Lung (tissue), 12 donors: ENCODE data around the gene RMI2. TPM values are rescaled to one million over a fixed set of nuclear protein-coding genes. Genes with fewer than 3 reads are reported as not detected.

Source experiments
- ATAC-seq: fragments of 200-7000 bp; cut with Tn5 transposase; one replicate; pipeline ENCODE4 v1.9.1; 2020; ENCODE audit warnings: moderate number of reproducible peaks; ENCODE audit not compliant: insufficient read depth, low FRiP score
- DNase-seq, 3 donors: peaks; one replicate each; pipeline ENCODE4 v3.0.0-alpha.2; 2013 to 2017
- H3K27ac ChIP-seq, 2 donors: one replicate each; pipeline ENCODE4 v1.5.1; 2013; ENCODE audit warnings: mild to moderate bottlenecking in 2 of 2, moderate library complexity in 2 of 2, control low read depth in 1 of 2, inconsistent platforms in 1 of 2, low read depth in 1 of 2, low read length in 1 of 2
- H3K27me3 ChIP-seq, 3 donors: one replicate each; pipeline ENCODE4 v1.5.1; 2013; ENCODE audit warnings: low read length in 2 of 3; ENCODE audit not compliant: control insufficient read depth in 3 of 3, insufficient read depth in 3 of 3
- H3K36me3 ChIP-seq, 4 donors: one replicate each; pipeline ENCODE4 v1.5.1; 2013; ENCODE audit warnings: low read length in 4 of 4, mild to moderate bottlenecking in 1 of 4, moderate library complexity in 1 of 4; ENCODE audit not compliant: control insufficient read depth in 4 of 4, insufficient read depth in 4 of 4
- H3K4me1 ChIP-seq, 5 donors: one replicate each; pipeline ENCODE4 v1.5.1; 2013; ENCODE audit warnings: low read length in 5 of 5, mild to moderate bottlenecking in 2 of 5, moderate library complexity in 1 of 5; ENCODE audit not compliant: control insufficient read depth in 5 of 5, insufficient read depth in 5 of 5
- H3K4me3 ChIP-seq: one replicate; pipeline ENCODE4 v1.5.1; 2013; ENCODE audit warnings: mild to moderate bottlenecking, control low read depth, moderate library complexity
- H3K9ac ChIP-seq, 2 donors: one replicate each; pipeline ENCODE4 v1.5.1; 2013; ENCODE audit warnings: low read length in 2 of 2, control low read depth in 1 of 2; ENCODE audit not compliant: insufficient read depth in 1 of 2
- H3K9me3 ChIP-seq, 4 donors: one replicate each; pipeline ENCODE4 v1.5.1; 2013; ENCODE audit warnings: low read length in 3 of 4, mild to moderate bottlenecking in 1 of 4, moderate library complexity in 1 of 4; ENCODE audit not compliant: control insufficient read depth in 4 of 4, insufficient read depth in 3 of 4
- WGBS, 2 donors: extraction: QIAGEN DNeasy Blood & Tissue Kit; methylation state at CpG; one replicate each; pipeline ENCODE4 v1.1.7; 2013; 5-methylcytosine and 5-hydroxymethylcytosine counted together
- polyA plus RNA-seq, 2 donors: library from polyadenylated mRNA; stranded (reverse); fragments of 200-250 nt; gene quantifications; one replicate each; pipeline ENCODE4 v1.2.1, GENCODE V29; 2013
- total RNA-seq, 2 donors: library from RNA; depleted of rRNA in 1 of 2; stranded (reverse); fragments of >200 nt in 1 of 2; gene quantifications; one replicate each; pipeline ENCODE4 v1.2.1, GENCODE V29; 2014 to 2021
- TF ChIP-seq, protein P1 (sequence below): IDR thresholded peaks from 2 replicates; pipeline ENCODE4 v1.5.1; 2012; ENCODE audit warnings: mild to moderate bottlenecking; ENCODE audit errors: control extremely low read depth, extremely low read depth
- donor health status: control.
- donor health status: control.
- donor health status: Bipolar disorder and iron deficiency.
- donor health status: healthy.
- donor health status: DM: yes; HTN: yes; CAD: no.

Gene RMI2
- total and polyA plus RNA-seq, 4 donors = 2.5 to 7.2 (median 4.5) TPM

- H3K27ac ChIP-seq = peak overlapping the region in 1 of 2 donors; percentile 55
- no peaks in the 10 kb centered on the region for H3K36me3 ChIP-seq
- H3K4me3 ChIP-seq = no peak overlapping the region
- H3K27me3 ChIP-seq = no peaks in the 10 kb centered on the region
- TF ChIP-seq, protein P1, sequence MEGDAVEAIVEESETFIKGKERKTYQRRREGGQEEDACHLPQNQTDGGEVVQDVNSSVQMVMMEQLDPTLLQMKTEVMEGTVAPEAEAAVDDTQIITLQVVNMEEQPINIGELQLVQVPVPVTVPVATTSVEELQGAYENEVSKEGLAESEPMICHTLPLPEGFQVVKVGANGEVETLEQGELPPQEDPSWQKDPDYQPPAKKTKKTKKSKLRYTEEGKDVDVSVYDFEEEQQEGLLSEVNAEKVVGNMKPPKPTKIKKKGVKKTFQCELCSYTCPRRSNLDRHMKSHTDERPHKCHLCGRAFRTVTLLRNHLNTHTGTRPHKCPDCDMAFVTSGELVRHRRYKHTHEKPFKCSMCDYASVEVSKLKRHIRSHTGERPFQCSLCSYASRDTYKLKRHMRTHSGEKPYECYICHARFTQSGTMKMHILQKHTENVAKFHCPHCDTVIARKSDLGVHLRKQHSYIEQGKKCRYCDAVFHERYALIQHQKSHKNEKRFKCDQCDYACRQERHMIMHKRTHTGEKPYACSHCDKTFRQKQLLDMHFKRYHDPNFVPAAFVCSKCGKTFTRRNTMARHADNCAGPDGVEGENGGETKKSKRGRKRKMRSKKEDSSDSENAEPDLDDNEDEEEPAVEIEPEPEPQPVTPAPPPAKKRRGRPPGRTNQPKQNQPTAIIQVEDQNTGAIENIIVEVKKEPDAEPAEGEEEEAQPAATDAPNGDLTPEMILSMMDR = no peak
- H3K9ac ChIP-seq = peak overlapping the region in 1 of 2 donors; percentile 66
- peaks cover 0 to 81% (median 34%) of the 10 kb centered on the region in 5 donors for H3K4me1 ChIP-seq
- ATAC-seq = peak; percentile 38
- 16 to 29% methylated on average over 14 of the region's 14 CpGs for WGBS, 2 donors
- DNase-seq = peak; percentile 99 to 100 (median 99)
- H3K9me3 ChIP-seq = no peaks in the 10 kb centered on the region
Observed at GRCh38 chr16:11349599-11350276, 4.5 kb downstream of the RMI2 start.

DNA sequence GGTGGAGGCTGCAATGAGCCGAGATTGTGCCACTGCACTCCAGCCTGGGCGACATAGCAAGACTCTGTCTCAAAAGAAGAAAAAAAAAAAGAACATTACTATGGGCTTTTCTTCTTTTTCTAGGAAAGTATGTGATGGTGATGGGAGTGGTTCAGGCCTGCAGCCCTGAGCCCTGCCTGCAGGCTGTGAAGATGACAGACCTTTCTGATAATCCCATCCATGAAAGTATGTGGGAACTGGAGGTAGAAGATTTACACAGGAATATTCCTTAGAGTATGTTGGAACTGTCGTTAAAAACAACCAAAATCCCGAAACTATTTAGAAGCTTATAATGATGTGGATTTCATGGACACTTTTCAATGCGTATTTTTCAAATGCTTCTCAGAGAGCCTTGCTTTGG lies 5.3 kb downstream of the RMI2 start:
- Histone ChIP-seq H3K9ac (peak overlapping the region in 1 of 2 donors; percentile 83), H3K27ac (peak overlapping the region in 1 of 2 donors; percentile 55), H3K36me3 (no peaks in the 10 kb centered on the region), H3K9me3 (no peaks in the 10 kb centered on the region), H3K27me3 (no peaks in the 10 kb centered on the region), H3K4me1 (peaks cover 0 to 89% (median 39%) of the 10 kb centered on the region in 5 donors), H3K4me3 (no peak overlapping the region)
- DNase-seq (no peak), ATAC-seq (no peak)
- 59 to 76% methylated on average over 5 of the region's 5 CpGs for WGBS, 2 donors
- TF ChIP-seq, protein P1 = no peak

DNA sequence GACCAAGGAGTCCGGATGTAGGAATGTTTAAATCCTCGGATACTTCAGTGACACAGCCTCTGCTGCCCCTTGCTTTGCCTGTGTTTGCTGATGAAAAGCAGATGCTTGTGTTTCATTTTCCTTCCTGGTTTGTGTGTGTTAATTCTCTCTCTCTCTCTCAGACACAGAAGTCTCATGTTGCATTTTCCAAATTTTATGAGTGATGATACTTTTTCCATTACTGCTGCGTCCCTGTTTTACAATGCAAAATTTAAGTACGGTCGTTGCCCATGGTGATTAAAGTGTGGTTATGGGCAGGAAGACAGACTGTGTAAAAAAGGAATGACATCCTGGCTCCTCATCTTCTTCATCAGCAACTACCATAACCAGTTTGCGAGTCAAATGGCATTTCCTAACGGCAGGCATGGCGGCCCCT lies 5.7 kb downstream of the RMI2 start:
- TF ChIP-seq, protein P1 = no peak
- no peaks in the 10 kb centered on the region for H3K36me3 ChIP-seq
- no peak for ATAC-seq
- H3K27me3 ChIP-seq = no peaks in the 10 kb centered on the region
- WGBS, 2 donors = 65 to 77% methylated on average over 8 of the region's 8 CpGs
- peak overlapping the region in 1 of 2 donors; percentile 58 for H3K27ac ChIP-seq
- no peak overlapping the region for H3K4me3 ChIP-seq
- H3K4me1 ChIP-seq = peaks cover 0 to 89% (median 43%) of the 10 kb centered on the region in 5 donors
- H3K9me3 ChIP-seq = no peaks in the 10 kb centered on the region
- DNase-seq = peak; percentile 89 to 99 (median 98)
- H3K9ac ChIP-seq = peak overlapping the region in 1 of 2 donors; percentile 83
